GM08714 (cell line): ENCODE data around the gene PLXNA1.

ENCODE experiments used
- H3K4me3 ChIP-seq: fragments of 200-500 bp; sonication (Bioruptor generic); 2 replicates; pipeline ENCODE4 v1.5.1; 2014; ENCODE audit warnings: mild to moderate bottlenecking, low read length, inconsistent platforms
- ZNF274 ChIP-seq: IDR thresholded peaks from 2 replicates; pipeline ENCODE4 v1.6.1; 2012; ENCODE audit warnings: mild to moderate bottlenecking, low read depth, low read length

The PLXNA1 gene

GRCh38 chr3:126993436-126993835, 10.5 kb downstream of the PLXNA1 start:
- no peak for TF ChIP-seq ZNF274
- H3K4me3 ChIP-seq = no peak overlapping the region

GRCh38 chr3:126994661-126995245, 11.8 kb downstream of the PLXNA1 start:
- no peak overlapping the region for H3K4me3 ChIP-seq
- no peak for TF ChIP-seq ZNF274

- no peak overlapping the region for H3K4me3 ChIP-seq
- no peak for TF ChIP-seq ZNF274
Observed at GRCh38 chr3:126995254-126995780, 12.4 kb downstream of the PLXNA1 start.

DNA sequence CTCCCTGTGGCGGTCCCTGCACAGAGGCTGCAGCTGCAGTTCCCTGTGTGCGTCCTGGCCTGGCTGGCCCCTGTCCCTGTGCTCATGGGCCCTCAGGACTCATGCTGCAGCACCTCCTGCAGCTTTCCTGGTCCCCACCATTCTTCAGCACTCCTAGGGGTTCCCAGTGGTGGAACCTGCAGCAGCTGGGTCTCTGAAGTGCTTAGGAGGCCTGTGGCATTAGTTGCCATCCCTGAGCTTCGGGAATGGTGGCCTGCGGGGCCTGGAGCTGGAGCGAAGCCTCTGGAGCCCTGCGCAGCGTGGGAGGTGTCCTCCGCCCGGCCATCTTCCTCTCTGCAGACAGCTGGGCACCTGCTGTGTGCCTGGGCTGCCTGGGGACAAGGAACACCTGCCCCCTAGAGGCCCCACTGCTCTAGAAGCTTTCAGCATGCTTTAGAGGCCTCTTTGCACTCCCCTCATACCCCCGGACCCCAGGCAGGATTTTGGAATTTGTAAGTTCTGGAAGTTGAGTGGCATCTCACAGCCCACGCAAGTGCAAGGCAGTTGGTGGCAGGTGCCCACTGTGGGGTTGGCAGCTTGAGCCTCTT, 13.1 kb downstream of the PLXNA1 start:
- H3K4me3 ChIP-seq = no peak overlapping the region
- no peak for TF ChIP-seq ZNF274

GRCh38 chr3:126996905-126997304, 14.0 kb downstream of the PLXNA1 start:
- no peak for TF ChIP-seq ZNF274
- H3K4me3 ChIP-seq = no peak overlapping the region

DNA sequence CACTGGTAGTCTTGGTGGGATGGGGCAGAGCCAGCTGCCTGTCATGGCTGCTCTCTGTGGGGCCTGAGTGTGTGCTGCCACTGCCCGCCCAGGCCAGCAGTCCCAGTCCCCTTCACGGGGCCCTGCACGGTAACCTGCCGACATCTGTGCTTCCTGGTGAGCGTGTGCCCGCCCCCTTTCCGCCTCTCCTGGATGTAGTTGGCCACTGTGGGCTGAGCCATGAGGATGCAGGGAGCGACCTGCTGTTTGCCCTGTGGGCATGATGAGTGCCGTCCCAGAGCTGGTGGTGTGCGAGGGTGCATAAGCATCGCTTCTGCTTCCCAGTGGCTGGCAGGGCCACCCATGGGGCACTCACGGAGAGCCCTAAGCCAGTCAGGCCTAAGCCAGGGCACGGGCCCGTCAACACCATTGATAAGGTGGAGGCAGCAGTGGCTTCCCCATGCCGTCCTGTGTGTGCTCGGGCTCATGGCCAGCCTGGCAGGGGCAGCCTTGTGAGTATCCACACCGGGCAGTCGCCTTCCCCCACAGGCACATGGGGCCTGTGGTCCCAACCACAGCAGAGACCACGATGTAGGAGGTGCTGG, 14.6 kb downstream of the PLXNA1 start:
- TF ChIP-seq ZNF274 = no peak
- H3K4me3 ChIP-seq = no peak overlapping the region

GRCh38 chr3:126998320-126998719, 15.4 kb downstream of the PLXNA1 start:
- no peak for TF ChIP-seq ZNF274
- no peak overlapping the region for H3K4me3 ChIP-seq

GRCh38 chr3:126998728-126999127, 15.8 kb downstream of the PLXNA1 start:
- H3K4me3 ChIP-seq = no peak overlapping the region
- no peak for TF ChIP-seq ZNF274

- no peak overlapping the region for H3K4me3 ChIP-seq
- no peak for TF ChIP-seq ZNF274
Observed at GRCh38 chr3:126999383-126999782, 16.5 kb downstream of the PLXNA1 start.

DNA sequence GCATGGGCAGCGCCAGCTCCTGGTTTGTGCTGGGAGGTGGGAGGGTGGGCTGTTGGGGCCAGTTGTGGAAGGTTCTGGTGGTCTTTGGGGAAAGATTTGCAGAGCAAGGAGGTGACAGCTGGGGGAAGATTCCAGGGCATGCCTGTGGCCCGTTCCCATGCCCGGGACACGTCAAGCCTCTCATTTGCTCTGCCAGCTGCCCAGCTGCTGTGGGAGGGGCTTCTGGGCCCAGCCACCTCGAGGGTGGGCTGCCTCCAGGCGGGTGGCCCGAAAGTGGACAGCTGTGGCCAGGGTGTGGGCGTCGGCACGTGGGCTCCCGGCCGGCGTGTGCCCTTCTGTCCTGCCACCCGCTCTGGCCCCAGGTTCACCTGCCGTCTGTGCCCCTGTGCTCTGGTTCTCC, 17.2 kb downstream of the PLXNA1 start:
- no peak overlapping the region for H3K4me3 ChIP-seq
- no peak for TF ChIP-seq ZNF274

- TF ChIP-seq ZNF274 = no peak
- no peak overlapping the region for H3K4me3 ChIP-seq
Observed at GRCh38 chr3:127000761-127001160, 17.8 kb downstream of the PLXNA1 start.

GRCh38 chr3:127001486-127002194, 18.7 kb downstream of the PLXNA1 start:
- no peak overlapping the region for H3K4me3 ChIP-seq
- no peak for TF ChIP-seq ZNF274

DNA sequence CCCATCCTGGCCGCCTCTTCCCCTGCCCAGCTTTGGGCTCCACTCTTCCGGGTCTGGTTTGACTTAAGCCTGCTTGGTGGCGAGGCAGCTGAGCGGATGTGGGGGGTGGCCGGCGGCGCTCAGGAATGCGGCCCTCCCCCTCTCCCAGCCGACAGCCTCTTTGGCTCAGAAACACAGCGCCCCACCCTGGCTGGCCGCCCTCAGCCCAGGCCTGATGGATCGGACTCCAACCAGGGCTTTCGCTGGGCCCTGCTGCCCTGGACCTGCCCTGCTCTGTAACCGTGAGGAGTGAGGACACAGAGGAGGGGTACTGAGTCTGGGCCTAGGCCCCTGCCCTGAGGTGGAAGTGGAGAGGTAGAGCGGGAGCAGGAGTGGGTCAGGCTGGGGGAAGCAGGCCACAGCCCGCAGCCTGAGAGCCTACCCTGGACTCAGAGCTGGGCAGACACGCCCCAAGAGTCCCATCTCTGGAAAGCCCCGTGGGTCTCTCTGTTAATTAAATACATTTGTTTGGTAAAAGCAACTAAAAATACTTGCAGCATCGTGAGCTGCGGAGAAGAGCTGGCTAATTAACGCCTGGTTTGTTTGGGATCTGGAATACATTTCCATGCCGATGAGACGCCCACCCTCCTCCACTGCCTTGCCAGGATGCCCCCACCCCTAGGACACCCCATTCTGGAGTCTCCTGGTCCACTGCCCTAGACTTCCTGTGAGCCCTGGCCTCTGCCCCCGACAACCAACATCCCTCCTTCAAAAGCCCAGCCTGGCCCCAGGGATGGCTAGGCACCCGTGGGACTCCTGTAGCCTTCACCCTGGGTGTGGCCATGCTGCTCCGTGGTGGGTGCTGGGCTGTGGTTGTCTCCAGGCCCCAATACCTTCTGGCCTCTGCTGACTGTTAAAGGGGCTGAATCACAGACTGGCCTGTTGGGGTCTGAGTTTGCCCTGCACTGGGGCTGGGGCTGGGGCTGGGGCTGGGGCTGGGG, 19.6 kb downstream of the PLXNA1 start:
- TF ChIP-seq ZNF274 = no peak
- H3K4me3 ChIP-seq = no peak overlapping the region

DNA sequence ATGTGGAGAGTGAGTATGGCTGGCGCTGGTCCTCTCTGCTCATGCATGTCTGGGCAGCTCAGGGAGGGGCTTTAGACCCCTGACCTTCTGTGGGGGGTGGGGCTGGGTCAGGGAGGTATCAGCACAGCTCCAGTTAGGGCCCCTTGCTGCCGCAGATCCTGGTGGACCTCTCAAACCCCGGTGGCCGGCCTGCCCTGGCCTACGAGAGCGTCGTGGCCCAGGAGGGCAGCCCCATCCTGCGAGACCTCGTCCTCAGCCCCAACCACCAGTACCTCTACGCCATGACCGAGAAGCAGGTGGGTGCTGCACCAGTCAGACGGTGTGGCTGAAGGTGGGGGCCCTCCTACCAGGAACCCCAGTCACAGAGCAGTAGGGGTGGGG, 20.2 kb downstream of the PLXNA1 start:
- TF ChIP-seq ZNF274 = no peak

More for the DNA sequence above, 20.2 kb downstream of the PLXNA1 start:
- no peak overlapping the region for H3K4me3 ChIP-seq
